Testis (tissue), 3 donors: ENCODE measurements around the gene CDC42EP4. TPM values are rescaled to one million over a fixed set of nuclear protein-coding genes. Genes with fewer than 3 reads are reported as not detected.

Source experiments
- DNase-seq: peaks from one replicate; pipeline ENCODE4 v3.0.0-alpha.2; 2019
- H3K27ac ChIP-seq, 2 donors: fragments of 200-600 bp; sonication (generic); one replicate each; pipeline ENCODE4 v1.5.1; 2019
- H3K27me3 ChIP-seq: fragments of 200-600 bp; sonication (generic); one replicate; pipeline ENCODE4 v1.5.1; 2019
- H3K36me3 ChIP-seq: fragments of 200-600 bp; sonication (generic); one replicate; pipeline ENCODE4 v1.5.1; 2017; ENCODE audit warnings: low read depth; ENCODE audit errors: missing control alignments
- H3K4me1 ChIP-seq: fragments of 200-600 bp; sonication (generic); one replicate; pipeline ENCODE4 v1.5.1; 2019
- H3K4me3 ChIP-seq, 2 donors: fragments of 200-600 bp; sonication (generic); one replicate each; pipeline ENCODE4 v1.5.1; 2017 to 2019
- H3K9me3 ChIP-seq: fragments of 200-600 bp; sonication (generic); one replicate; pipeline ENCODE4 v1.5.1; 2017
- POLR2A ChIP-seq: fragments of 450-650 bp; IDR thresholded peaks from one replicate; pipeline ENCODE4 v1.6.1; 2017; ENCODE audit warnings: antibody characterized with exemption, mild to moderate bottlenecking, moderate library complexity
- WGBS, 2 donors: methylation state at CpG; one replicate each; pipeline ENCODE4 v1.1.5; 2018; 5-methylcytosine and 5-hydroxymethylcytosine counted together
- intact Hi-C: fragments of 100-400 bp; cut with DNase I; formaldehyde crosslinking; loops from one replicate; pipeline ENCODE4 v1.15.1; 2023; ENCODE audit warnings: low total_unique reads
- polyA plus RNA-seq: library from polyadenylated mRNA; stranded (reverse); fragments of 350-450 nt; fragmentation: Illumina TruSeq; extraction: RNeasy Lipid Tissue Mini Kit (QIAGEN cat#74804); gene quantifications from one replicate; pipeline ENCODE4 v1.2.3, GENCODE V29; 2014; ENCODE audit warnings: low read depth, low replicate concordance; ENCODE audit not compliant: insufficient read depth
- total RNA-seq, 2 donors: library from RNA; depleted of rRNA; stranded (reverse); fragments of >200 nt; gene quantifications; one replicate each; pipeline ENCODE4 v1.2.3, GENCODE V29; 2016
- TF ChIP-seq, protein P1 (sequence below), 3 experiments: fragments of 450-650 bp in 2 of 3; fragments of 200-600 bp in 1 of 3; sonication (generic) in 1 of 3; IDR thresholded peaks; one replicate each; pipeline ENCODE4 v1.5.1; 2016 to 2019; ENCODE audit warnings: antibody characterized with exemption in 3 of 3, mild to moderate bottlenecking in 2 of 3, moderate library complexity in 1 of 3

CDC42EP4 gene
- total and polyA plus RNA-seq, 3 donors from 2014 or later, result 55.9 to 140 (median 103) TPM

DNA sequence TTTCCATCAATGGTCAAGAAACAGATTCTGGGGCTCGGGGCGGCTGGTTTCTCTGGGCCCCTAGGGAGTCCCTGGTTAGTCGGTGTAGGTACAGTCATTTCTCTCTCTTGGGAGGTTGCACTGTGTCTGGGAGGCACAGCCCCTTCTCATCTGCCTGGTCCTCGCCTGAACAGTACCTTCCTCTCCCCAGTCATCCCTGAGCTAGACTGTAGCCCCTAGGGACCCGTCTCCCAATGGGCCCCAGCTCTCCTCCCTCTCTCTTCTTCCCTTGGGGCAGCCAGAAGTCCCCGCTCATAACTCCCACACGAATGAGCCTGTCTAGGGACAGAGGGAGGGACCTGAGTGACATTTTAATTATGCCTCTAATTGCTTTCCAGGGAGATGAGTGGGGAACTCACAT, 29.9 kb downstream of the CDC42EP4 start:
- TF ChIP-seq POLR2A, result no peak
- TF ChIP-seq, protein P1, sequence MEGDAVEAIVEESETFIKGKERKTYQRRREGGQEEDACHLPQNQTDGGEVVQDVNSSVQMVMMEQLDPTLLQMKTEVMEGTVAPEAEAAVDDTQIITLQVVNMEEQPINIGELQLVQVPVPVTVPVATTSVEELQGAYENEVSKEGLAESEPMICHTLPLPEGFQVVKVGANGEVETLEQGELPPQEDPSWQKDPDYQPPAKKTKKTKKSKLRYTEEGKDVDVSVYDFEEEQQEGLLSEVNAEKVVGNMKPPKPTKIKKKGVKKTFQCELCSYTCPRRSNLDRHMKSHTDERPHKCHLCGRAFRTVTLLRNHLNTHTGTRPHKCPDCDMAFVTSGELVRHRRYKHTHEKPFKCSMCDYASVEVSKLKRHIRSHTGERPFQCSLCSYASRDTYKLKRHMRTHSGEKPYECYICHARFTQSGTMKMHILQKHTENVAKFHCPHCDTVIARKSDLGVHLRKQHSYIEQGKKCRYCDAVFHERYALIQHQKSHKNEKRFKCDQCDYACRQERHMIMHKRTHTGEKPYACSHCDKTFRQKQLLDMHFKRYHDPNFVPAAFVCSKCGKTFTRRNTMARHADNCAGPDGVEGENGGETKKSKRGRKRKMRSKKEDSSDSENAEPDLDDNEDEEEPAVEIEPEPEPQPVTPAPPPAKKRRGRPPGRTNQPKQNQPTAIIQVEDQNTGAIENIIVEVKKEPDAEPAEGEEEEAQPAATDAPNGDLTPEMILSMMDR (IDR thresholded peaks at IDR 0.05), result no peak
- H3K36me3 ChIP-seq, result no peaks in the 10 kb centered on the region
- intact Hi-C loops, result no loop called here
- DNase-seq, result no peak
- H3K4me3 ChIP-seq, result no peak overlapping the region
- H3K4me1 ChIP-seq, result peaks cover 77% of the 10 kb centered on the region
- WGBS, 2 donors, result 73 to 79% methylated on average over 7 of the region's 7 CpGs
- H3K27me3 ChIP-seq, result no peaks in the 10 kb centered on the region
- H3K9me3 ChIP-seq, result no peaks in the 10 kb centered on the region
- peak overlapping the region in 1 of 2 donors; percentile 4 for H3K27ac ChIP-seq

DNA sequence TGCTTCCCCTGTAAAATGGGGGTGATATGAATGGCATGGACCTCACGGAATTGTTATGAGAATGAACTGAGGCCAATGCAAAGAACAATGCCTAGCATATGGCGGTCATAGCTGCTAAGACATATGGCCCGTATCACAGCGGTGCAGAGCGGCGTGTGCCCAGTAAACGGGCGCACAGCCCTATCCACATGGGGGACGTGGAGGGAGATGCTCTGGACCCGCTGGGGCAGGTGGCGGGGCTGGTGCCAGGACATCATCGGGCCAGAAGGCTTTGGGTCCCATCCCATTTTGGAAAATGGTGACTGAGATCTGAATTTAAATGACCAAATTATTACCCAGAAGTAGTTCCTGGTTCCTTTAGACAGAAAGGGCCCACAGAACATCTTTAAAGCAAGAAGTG, 31.6 kb downstream of the CDC42EP4 start:
- peak overlapping the region in 1 of 2 donors; percentile 9 for H3K27ac ChIP-seq
- DNase-seq, result no peak
- no peak for TF ChIP-seq POLR2A
- TF ChIP-seq, protein P1 (IDR thresholded peaks at IDR 0.05), result no peak
- H3K4me3 ChIP-seq, result no peak overlapping the region
- no peaks in the 10 kb centered on the region for H3K27me3 ChIP-seq
- WGBS, 2 donors, result 96 to 98% methylated on average over 12 of the region's 12 CpGs
- H3K4me1 ChIP-seq, result peaks cover 60% of the 10 kb centered on the region
- no peaks in the 10 kb centered on the region for H3K36me3 ChIP-seq
- no peaks in the 10 kb centered on the region for H3K9me3 ChIP-seq
- intact Hi-C loops, result no loop called here

GRCh38 chr17:73279704-73280103, 32.1 kb downstream of the CDC42EP4 start:
- no peaks in the 10 kb centered on the region for H3K27me3 ChIP-seq
- H3K4me1 ChIP-seq, result peaks cover 55% of the 10 kb centered on the region
- H3K36me3 ChIP-seq, result no peaks in the 10 kb centered on the region
- DNase-seq, result no peak
- WGBS, 2 donors, result 67 to 69% methylated on average over 2 to 7 of the region's 7 CpGs
- H3K27ac ChIP-seq, result peak overlapping the region; percentile 70 to 83
- H3K4me3 ChIP-seq, result no peak overlapping the region
- TF ChIP-seq, protein P1 (IDR thresholded peaks at IDR 0.05), result no peak
- TF ChIP-seq POLR2A, result no peak
- intact Hi-C loops, result no loop called here
- H3K9me3 ChIP-seq, result no peaks in the 10 kb centered on the region

- peak; percentile 84 for DNase-seq
- no peaks in the 10 kb centered on the region for H3K36me3 ChIP-seq
- H3K4me1 ChIP-seq, result peaks cover 45% of the 10 kb centered on the region
- peak overlapping the region; percentile 70 to 83 for H3K27ac ChIP-seq
- no peaks in the 10 kb centered on the region for H3K9me3 ChIP-seq
- no peak overlapping the region for H3K4me3 ChIP-seq
- intact Hi-C loops, result no loop called here
- TF ChIP-seq POLR2A, result no peak
- TF ChIP-seq, protein P1 (IDR thresholded peaks at IDR 0.05), result no peak
- no peaks in the 10 kb centered on the region for H3K27me3 ChIP-seq
- 40 to 44% methylated on average over 14 of the region's 14 CpGs for WGBS, 2 donors
These were observed 33.0 kb downstream of the CDC42EP4 start for GRCh38 chr17:73278465-73279453.
